ENCODE data around the gene STKLD1.
"Not testable (repeated sequence)": the region's sequence is repeated elsewhere in the genome, so short reads cannot be mapped to it uniquely, and the experiment has no call there.

The STKLD1 gene

DNA sequence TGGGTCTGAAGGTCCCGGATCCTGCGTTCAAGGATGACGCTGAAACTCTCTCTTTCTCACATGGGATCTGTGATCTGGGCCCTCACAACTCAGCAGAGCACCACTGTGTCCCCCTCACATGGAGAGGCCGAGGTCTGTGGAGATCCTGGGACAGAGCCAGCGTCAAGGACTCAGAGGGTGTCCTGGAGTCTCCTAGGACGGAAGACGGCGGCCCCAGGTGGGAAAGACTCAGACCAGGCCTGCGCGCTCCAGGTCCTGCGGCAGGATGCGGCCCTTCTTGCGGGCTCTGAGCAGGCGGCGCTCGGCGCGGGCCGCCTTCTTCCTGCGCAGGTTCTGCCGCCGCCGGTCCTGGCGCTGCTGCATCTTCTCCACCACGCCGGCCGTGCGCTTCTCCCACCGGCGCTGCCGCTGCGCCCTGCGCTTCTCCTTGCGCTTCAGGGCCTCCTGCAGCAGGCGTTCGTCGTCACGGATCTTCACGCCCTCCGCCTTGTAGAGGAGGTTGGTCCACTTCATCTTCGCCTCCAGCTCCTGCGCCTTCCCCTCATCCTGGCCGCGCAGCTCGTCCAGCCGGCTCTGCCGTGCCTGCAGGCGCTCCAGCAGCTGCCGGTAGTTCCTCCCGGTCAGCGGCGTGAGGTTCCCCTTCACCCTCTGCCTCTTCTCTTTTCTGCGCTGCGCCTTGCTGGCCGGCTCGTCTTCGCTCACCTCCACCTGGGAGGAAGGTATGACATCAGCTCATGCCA, 44.4 kb upstream of the STKLD1 start:
- TF ChIP-seq, protein P1, sequence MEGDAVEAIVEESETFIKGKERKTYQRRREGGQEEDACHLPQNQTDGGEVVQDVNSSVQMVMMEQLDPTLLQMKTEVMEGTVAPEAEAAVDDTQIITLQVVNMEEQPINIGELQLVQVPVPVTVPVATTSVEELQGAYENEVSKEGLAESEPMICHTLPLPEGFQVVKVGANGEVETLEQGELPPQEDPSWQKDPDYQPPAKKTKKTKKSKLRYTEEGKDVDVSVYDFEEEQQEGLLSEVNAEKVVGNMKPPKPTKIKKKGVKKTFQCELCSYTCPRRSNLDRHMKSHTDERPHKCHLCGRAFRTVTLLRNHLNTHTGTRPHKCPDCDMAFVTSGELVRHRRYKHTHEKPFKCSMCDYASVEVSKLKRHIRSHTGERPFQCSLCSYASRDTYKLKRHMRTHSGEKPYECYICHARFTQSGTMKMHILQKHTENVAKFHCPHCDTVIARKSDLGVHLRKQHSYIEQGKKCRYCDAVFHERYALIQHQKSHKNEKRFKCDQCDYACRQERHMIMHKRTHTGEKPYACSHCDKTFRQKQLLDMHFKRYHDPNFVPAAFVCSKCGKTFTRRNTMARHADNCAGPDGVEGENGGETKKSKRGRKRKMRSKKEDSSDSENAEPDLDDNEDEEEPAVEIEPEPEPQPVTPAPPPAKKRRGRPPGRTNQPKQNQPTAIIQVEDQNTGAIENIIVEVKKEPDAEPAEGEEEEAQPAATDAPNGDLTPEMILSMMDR (IDR thresholded peaks at IDR 0.05; ENCODE audit: insufficient read depth, low read length, missing control alignments) = no peak
- CTCF ChIA-PET = interaction anchor here (1.3 to 4.3 kb wide), 5 partner anchors 11 to 150 kb away, joined by 5 to 62 read pairs (median 15); no protein-coding TSS in a partner anchor
- POLR2A ChIA-PET = interaction anchor here (0.7 kb wide), 1 partner anchor 16 kb away, joined by 5 read pairs; the partner anchor contains the start of genes MED22 and RPL7A
- no peak for DNase-seq (ENCODE audit: low read depth, low spot score)
- no peak overlapping the region for H3K4me3 ChIP-seq (ENCODE audit: low read depth, low read length)

DNA sequence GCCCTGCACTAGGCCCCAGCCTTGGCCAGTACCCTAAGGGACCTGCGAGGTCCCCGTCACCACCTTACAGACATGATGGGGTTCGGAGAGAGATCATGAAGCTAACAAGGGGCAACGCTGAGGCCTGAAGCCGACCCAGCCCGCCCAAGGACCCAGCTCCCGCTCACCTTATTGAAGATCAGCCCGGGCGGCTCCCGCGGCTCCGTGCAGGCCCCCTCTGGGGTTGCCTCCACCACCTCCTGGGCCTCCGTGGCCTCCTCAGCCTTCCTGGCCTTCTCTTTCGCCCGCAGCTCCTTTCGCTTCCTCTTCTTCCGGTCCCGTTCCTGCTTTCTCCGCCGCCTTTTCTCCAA, 43.8 kb upstream of the STKLD1 start:
- CTCF ChIA-PET = interaction anchor here (3.0 kb wide), 1 partner anchor 146 kb away, joined by 15 read pairs; no protein-coding TSS in a partner anchor
- DNase-seq (ENCODE audit: low read depth, low spot score) = no peak
- TF ChIP-seq, protein P1 (IDR thresholded peaks at IDR 0.05; ENCODE audit: insufficient read depth, low read length, missing control alignments) = no peak
- no peak overlapping the region for H3K4me3 ChIP-seq (ENCODE audit: low read depth, low read length)
- POLR2A ChIA-PET = interaction anchor here (0.7 kb wide), 1 partner anchor 15 kb away, joined by 5 read pairs; the partner anchor contains the start of genes MED22 and RPL7A

DNA sequence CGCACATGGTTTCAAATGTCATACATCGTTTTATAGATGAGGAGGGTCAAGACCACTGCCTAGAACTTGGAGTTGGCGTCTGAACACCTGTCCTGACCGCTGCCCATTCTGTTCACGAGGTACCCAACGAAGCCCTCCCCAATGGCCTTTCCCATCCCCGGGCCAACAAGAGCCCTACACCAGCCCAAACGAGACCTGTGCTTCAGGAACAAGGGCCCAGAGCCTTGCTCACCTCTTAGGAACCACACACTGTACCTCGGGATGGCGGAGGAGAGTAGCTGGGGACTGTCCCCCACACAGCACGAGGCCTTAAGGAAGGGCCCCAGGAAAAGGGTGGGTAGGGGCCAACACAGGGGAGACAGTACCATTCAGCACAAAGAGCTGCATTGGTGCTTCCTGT, 43.2 kb upstream of the STKLD1 start:
- TF ChIP-seq, protein P1 (IDR thresholded peaks at IDR 0.05; ENCODE audit: insufficient read depth, low read length, missing control alignments) = no peak
- DNase-seq (ENCODE audit: low read depth, low spot score) = no peak
- POLR2A ChIA-PET = no interaction called here
- H3K4me3 ChIP-seq (ENCODE audit: low read depth, low read length) = no peak overlapping the region
- CTCF ChIA-PET = interaction anchor here (3.0 kb wide), 1 partner anchor 147 kb away, joined by 15 read pairs; no protein-coding TSS in a partner anchor

DNA sequence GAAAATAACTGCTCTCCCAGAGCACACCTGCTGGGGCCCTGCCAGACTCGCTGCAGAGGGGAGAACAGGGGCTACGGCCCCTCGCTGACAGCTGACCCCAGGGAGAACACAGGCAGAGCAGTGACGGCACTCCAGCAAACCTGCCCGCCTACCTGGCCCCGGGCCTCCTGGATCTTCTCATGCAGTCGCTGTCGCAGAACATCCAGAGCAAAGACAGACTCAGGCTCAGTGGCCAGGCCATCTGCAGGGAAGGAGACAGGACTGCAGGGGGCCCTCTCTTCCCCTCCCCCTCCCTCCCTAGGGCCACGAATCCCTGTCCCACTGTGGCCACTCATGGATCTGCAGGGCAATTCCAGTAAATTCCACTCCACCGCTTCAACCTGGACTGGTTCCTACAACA, 42.6 kb upstream of the STKLD1 start:
- POLR2A ChIA-PET = no interaction called here
- CTCF ChIA-PET = interaction anchor here (1.0 to 3.0 kb wide), 3 partner anchors 9 to 153 kb away, joined by 3 to 15 read pairs (median 6); no protein-coding TSS in a partner anchor

DNA sequence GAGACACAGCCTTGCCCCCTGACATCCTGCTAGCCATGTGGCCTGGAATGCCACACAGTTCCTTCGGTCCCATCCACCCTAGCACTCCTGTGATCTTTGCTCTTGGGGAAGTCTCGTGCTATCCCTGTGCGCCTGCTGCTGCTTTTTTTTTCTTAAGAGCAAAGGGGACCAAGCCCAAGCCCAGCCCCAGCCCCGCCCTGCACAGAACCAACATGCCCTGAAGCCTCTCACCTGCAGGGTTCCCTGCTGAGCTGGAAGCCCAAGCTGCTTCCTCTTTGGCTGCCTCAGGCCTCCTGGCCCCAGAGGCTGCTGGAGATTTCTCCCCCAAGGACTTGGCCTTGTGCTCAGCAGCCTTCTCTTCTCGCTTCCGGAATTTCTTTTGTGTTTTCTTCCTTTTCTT, 42.0 kb upstream of the STKLD1 start:
- TF ChIP-seq, protein P1 (IDR thresholded peaks at IDR 0.05; ENCODE audit: insufficient read depth, low read length, missing control alignments) = no peak
- ChIA-PET POLR2A (no interaction called here), CTCF (interaction anchor here (1.0 to 3.0 kb wide), 4 partner anchors 9 to 153 kb away, joined by 3 to 15 read pairs (median 6); no protein-coding TSS in a partner anchor)
- DNase-seq (ENCODE audit: low read depth, low spot score) = no peak
- H3K4me3 ChIP-seq (ENCODE audit: low read depth, low read length) = no peak overlapping the region

More for the DNA sequence above, 42.6 kb upstream of the STKLD1 start:
- H3K4me3 ChIP-seq (ENCODE audit: low read depth, low read length) = no peak overlapping the region
- TF ChIP-seq, protein P1 (IDR thresholded peaks at IDR 0.05; ENCODE audit: insufficient read depth, low read length, missing control alignments) = no peak
- DNase-seq (ENCODE audit: low read depth, low spot score) = no peak

DNA sequence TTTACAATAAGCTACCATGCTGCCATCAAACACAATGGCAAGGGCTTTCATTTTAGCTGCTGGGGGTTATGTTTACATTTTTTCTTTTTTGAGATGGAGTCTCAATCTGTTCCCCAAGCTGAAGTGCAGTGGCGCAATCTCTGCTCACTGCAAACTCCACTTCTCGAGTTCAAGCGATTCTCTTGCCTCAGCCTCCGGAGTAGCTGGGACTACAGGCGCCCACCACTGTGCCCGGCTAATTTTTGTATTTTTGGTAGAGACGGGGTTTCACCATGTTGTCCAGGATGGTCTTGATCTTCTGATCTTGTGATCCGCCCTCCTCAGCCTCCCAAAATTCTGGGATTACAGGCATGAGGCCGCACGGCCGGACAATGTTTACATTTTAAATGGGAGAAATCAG, 41.3 kb upstream of the STKLD1 start:
- POLR2A ChIA-PET = interaction anchor here (1.4 kb wide), 1 partner anchor 13 kb away, joined by 4 read pairs; the partner anchor contains the start of genes MED22 and RPL7A
- CTCF ChIA-PET = interaction anchor here (0.8 to 3.0 kb wide), 6 partner anchors 8 to 154 kb away, joined by 3 to 15 read pairs (median 4); partner anchors contain the start of genes MED22 and RPL7A
- not testable (repeated sequence) for DNase-seq (ENCODE audit: low read depth, low spot score)
- peak overlapping the region; percentile 96 for H3K4me3 ChIP-seq (ENCODE audit: low read depth, low read length)

All from AG04449 (cell line).